IMR-90 (cell line): ENCODE measurements around the gene TNS1.

Source experiments
- CEBPB ChIP-seq: IDR thresholded peaks from 2 replicates; pipeline ENCODE4 v1.6.1; 2012; ENCODE audit warnings: low read depth, low read length, improper control_type of control experiment
- CTCF ChIP-seq: conservative IDR thresholded peaks from 2 replicates; pipeline ENCODE4 v1.5.1; 2012; ENCODE audit warnings: mild to moderate bottlenecking, low read depth, low read length, improper control_type of control experiment
- FOS ChIP-seq: fragments of 150-350 bp; IDR thresholded peaks from 2 replicates; pipeline ENCODE4 v1.6.1; 2016; ENCODE audit warnings: low read depth, low read length
- MAFK ChIP-seq: IDR thresholded peaks from 2 replicates; pipeline ENCODE4 v1.6.1; 2012; ENCODE audit warnings: low read depth, low read length, improper control_type of control experiment
- MAZ ChIP-seq: IDR thresholded peaks from 2 replicates; pipeline ENCODE4 v1.6.1; 2012; ENCODE audit warnings: low read depth, mild to moderate bottlenecking, low read length, improper control_type of control experiment, moderate library complexity, borderline replicate concordance
- POLR2A ChIP-seq: IDR thresholded peaks from 2 replicates; pipeline ENCODE4 v1.6.1; 2012; ENCODE audit warnings: mild to moderate bottlenecking, low read depth, low read length
- RCOR1 ChIP-seq: IDR thresholded peaks from 2 replicates; pipeline ENCODE4 v1.6.1; 2012; ENCODE audit warnings: mild to moderate bottlenecking, low read length, improper control_type of control experiment; ENCODE audit not compliant: insufficient replicate concordance
- RFX5 ChIP-seq: IDR thresholded peaks from 2 replicates; pipeline ENCODE4 v1.8.0; 2012; ENCODE audit warnings: low read depth, mild to moderate bottlenecking, low read length, moderate library complexity
- USF2 ChIP-seq: fragments of 150-350 bp; IDR thresholded peaks from 2 replicates; pipeline ENCODE4 v1.6.1; 2017; ENCODE audit warnings: mild to moderate bottlenecking, antibody characterized with exemption, low read length, low read depth

GRCh38 chr2:217919204-217919603 is 83.6 kb downstream of the TNS1 start:
- TF ChIP-seq CTCF = no peak
- no peak for TF ChIP-seq MAFK
- TF ChIP-seq POLR2A = no peak
- no peak for TF ChIP-seq RCOR1
- TF ChIP-seq MAZ = no peak
- TF ChIP-seq FOS = no peak
- TF ChIP-seq USF2 = no peak
- TF ChIP-seq RFX5 = no peak
- TF ChIP-seq CEBPB = no peak
